ENCODE measurements around the gene GALNT2.

DNA sequence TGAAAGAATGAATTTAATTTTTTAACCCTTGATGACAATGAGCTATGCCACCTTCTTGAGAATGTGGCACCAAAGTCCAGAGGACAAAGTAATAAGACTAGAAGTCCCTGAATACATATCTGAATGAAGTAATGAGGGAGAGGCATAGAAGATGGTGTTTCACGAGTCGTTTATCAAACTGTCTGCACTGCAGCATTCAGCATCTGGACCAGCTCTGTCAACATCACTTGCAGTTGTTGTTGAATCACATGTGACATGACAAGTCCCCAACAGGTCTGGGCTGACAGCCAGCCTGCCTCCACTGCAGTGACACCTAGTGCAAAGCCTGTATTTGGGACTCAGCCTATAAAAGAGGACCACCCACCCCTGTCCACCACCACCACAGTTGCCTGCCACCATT, 17.3 kb upstream of the GALNT2 start:
- no peak for TF ChIP-seq POLR2A (IDR thresholded peaks at IDR 0.05)
- TF ChIP-seq, protein P1, sequence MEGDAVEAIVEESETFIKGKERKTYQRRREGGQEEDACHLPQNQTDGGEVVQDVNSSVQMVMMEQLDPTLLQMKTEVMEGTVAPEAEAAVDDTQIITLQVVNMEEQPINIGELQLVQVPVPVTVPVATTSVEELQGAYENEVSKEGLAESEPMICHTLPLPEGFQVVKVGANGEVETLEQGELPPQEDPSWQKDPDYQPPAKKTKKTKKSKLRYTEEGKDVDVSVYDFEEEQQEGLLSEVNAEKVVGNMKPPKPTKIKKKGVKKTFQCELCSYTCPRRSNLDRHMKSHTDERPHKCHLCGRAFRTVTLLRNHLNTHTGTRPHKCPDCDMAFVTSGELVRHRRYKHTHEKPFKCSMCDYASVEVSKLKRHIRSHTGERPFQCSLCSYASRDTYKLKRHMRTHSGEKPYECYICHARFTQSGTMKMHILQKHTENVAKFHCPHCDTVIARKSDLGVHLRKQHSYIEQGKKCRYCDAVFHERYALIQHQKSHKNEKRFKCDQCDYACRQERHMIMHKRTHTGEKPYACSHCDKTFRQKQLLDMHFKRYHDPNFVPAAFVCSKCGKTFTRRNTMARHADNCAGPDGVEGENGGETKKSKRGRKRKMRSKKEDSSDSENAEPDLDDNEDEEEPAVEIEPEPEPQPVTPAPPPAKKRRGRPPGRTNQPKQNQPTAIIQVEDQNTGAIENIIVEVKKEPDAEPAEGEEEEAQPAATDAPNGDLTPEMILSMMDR (IDR thresholded peaks at IDR 0.05) = no peak

Measured in adrenal gland (tissue), 5 donors.